IPS-15b (cell line): ENCODE results near the gene APBA1.

ENCODE experiments used
- H3K27me3 ChIP-seq: one replicate; pipeline ENCODE4 v1.6.1; 2013; ENCODE audit warnings: low read length; ENCODE audit not compliant: control insufficient read depth, insufficient read depth
- H3K36me3 ChIP-seq: one replicate; pipeline ENCODE4 v1.6.1; 2013; ENCODE audit warnings: low read length; ENCODE audit not compliant: control insufficient read depth, insufficient read depth
- H3K4me1 ChIP-seq: one replicate; pipeline ENCODE4 v1.6.1; 2013; ENCODE audit warnings: mild to moderate bottlenecking, low read length; ENCODE audit not compliant: control insufficient read depth, insufficient read depth
- H3K4me3 ChIP-seq: one replicate; pipeline ENCODE4 v1.5.1; 2013; ENCODE audit warnings: low read depth, low read length
- H3K9ac ChIP-seq: one replicate; pipeline ENCODE4 v1.6.1; 2013; ENCODE audit warnings: low read depth, mild to moderate bottlenecking, low read length
- H3K9me3 ChIP-seq: one replicate; pipeline ENCODE4 v1.6.1; 2013; ENCODE audit warnings: mild to moderate bottlenecking, low read length; ENCODE audit not compliant: control insufficient read depth, insufficient read depth

APBA1 gene

GRCh38 chr9:69542058-69542457, 130.1 kb downstream of the APBA1 start:
- H3K36me3 ChIP-seq, result no peaks in the 10 kb centered on the region
- no peak overlapping the region for H3K9ac ChIP-seq
- H3K9me3 ChIP-seq, result no peaks in the 10 kb centered on the region
- H3K4me3 ChIP-seq, result no peak overlapping the region
- H3K27me3 ChIP-seq, result no peaks in the 10 kb centered on the region
- H3K4me1 ChIP-seq, result peaks cover 5% of the 10 kb centered on the region

DNA sequence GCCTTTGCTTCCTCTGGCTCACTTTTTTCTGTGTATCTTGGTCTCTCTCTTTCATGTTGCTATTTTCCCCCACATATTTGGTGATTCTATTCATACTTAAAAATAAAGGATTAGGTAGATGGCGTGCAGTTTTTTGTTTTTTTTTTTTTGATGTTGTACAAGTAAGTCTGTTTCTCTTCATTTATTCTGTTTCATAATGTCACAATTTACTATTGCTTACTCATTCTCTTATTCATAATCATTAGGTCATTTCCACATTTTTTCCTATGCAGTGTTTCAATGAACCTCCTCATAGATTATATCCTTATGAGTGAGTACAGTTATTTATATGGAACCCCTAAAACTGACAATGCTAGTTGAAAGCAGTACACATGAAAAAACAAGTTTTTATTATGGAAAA, 136.3 kb downstream of the APBA1 start:
- Histone ChIP-seq H3K9ac (no peak overlapping the region), H3K4me1 (no peaks in the 10 kb centered on the region), H3K9me3 (no peaks in the 10 kb centered on the region), H3K36me3 (no peaks in the 10 kb centered on the region), H3K4me3 (no peak overlapping the region), H3K27me3 (no peaks in the 10 kb centered on the region)

DNA sequence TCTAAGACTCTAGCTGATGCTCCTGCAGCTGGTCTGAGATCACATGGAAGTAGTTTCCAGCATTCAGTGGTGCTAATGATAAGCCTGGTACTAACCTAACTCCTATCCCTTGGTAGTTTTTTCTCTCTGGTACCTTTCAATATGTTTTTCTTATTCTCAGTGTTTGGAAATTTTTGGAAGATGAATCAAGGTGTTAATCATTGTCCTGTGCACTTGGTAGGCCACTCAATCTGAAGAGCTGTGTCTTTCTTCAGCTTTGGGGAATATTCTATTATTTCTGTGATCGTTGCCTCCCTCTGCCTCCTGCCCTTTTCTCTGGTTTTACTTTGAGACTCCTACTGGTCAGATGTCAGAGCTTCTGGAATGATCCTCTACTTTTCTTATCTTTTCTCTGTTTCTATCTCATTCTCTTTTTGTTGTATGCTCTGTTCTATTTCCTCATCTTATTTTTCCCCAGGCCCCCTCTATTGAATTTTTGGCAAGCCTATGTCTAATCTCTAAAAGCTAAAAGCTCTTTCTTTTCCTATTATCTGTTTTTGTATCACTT, 136.8 kb downstream of the APBA1 start:
- no peak overlapping the region for H3K9ac ChIP-seq
- H3K4me1 ChIP-seq, result no peaks in the 10 kb centered on the region
- H3K9me3 ChIP-seq, result no peaks in the 10 kb centered on the region
- no peak overlapping the region for H3K4me3 ChIP-seq
- no peaks in the 10 kb centered on the region for H3K27me3 ChIP-seq
- no peaks in the 10 kb centered on the region for H3K36me3 ChIP-seq

DNA sequence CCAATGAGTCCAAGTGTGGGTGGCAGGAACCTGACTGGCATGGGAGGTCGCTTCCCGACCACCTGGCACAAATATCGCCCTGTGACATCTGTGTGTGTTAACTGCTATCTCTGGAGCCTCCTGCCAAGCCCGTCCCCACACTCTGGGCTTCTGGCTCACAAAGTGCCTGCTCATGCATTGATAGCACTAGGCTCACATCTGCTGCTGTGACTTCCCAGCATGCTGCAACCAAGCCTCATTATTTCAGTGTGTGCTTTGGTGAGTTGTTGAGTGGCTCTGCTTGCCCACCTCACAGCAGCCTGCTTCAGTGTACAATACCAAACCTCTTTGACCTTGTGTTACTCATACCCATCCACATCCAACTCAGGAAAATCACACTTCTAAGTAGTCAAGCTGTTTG, 139.8 kb downstream of the APBA1 start:
- H3K36me3 ChIP-seq, result no peaks in the 10 kb centered on the region
- no peaks in the 10 kb centered on the region for H3K4me1 ChIP-seq
- H3K4me3 ChIP-seq, result no peak overlapping the region
- H3K9ac ChIP-seq, result no peak overlapping the region
- H3K27me3 ChIP-seq, result no peaks in the 10 kb centered on the region
- H3K9me3 ChIP-seq, result no peaks in the 10 kb centered on the region

- Histone ChIP-seq H3K9ac (no peak overlapping the region), H3K4me1 (no peaks in the 10 kb centered on the region), H3K27me3 (no peaks in the 10 kb centered on the region), H3K4me3 (no peak overlapping the region), H3K36me3 (no peaks in the 10 kb centered on the region), H3K9me3 (no peaks in the 10 kb centered on the region)
These were observed 144.7 kb downstream of the APBA1 start for GRCh38 chr9:69527454-69527853.

GRCh38 chr9:69526699-69527098, 145.5 kb downstream of the APBA1 start:
- Histone ChIP-seq H3K9ac (no peak overlapping the region), H3K4me3 (no peak overlapping the region), H3K4me1 (no peaks in the 10 kb centered on the region), H3K27me3 (no peaks in the 10 kb centered on the region), H3K9me3 (no peaks in the 10 kb centered on the region), H3K36me3 (no peaks in the 10 kb centered on the region)

GRCh38 chr9:69519470-69520240, 152.5 kb downstream of the APBA1 start:
- Histone ChIP-seq H3K4me3 (no peak overlapping the region), H3K9me3 (no peaks in the 10 kb centered on the region), H3K36me3 (no peaks in the 10 kb centered on the region), H3K27me3 (no peaks in the 10 kb centered on the region), H3K4me1 (no peaks in the 10 kb centered on the region), H3K9ac (no peak overlapping the region)

GRCh38 chr9:69516353-69517322, 155.5 kb downstream of the APBA1 start:
- Histone ChIP-seq H3K27me3 (no peaks in the 10 kb centered on the region), H3K36me3 (no peaks in the 10 kb centered on the region), H3K9ac (no peak overlapping the region), H3K4me1 (no peaks in the 10 kb centered on the region), H3K9me3 (no peaks in the 10 kb centered on the region), H3K4me3 (no peak overlapping the region)

DNA sequence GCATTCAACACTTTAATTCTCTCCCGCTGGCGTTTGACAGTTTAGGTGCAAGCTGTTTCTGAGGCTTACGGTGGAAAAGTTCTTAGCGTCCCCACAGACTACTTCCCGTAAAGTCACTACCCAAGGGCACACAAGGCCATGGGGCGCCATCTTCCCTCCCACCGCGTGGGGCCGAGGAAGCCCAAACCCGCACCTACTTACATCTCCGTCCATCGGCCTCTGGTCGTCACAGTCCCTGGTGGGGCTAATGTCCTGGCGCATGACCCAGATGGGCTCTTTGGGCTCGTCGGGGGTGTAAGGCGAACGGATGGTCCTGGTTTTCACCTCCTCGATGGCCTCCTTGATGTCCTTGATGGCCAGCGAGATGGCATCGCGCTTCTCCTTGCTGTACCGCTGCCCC, 156.4 kb downstream of the APBA1 start:
- Histone ChIP-seq H3K27me3 (no peaks in the 10 kb centered on the region), H3K36me3 (no peaks in the 10 kb centered on the region)

DNA sequence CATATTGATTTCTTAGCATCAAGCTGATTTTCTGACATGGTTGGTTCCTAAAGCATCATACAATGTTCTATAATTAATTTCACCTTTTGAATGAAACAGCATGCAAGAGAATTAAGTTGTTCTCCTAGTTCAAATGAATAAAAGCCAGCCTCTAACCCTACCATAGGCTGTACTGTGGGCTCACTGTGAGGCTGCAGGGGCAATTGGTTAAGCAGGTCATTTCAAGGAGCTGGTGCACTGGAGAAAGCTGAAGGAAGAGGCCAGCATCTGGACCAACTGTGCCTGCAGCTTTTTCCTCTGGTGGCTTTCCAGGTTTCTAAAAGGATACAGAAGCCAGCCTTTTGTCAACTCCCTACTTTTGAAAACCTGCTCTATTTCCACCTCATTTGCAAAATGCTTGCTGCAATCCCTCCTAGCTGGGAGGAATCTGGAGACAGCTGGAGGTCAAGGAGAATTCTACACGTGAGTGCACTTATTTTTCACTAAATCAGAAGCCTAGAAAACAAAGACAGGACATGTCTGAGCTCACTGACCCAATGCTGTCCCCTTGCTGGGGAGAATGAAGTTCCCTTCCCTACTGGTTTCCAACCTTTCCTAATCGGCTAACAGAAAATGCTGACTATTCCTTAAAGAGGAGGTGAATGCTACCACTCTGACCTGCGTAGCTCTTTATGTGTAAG, 158.9 kb downstream of the APBA1 start:
- Histone ChIP-seq H3K9ac (no peak overlapping the region), H3K4me1 (no peaks in the 10 kb centered on the region), H3K4me3 (no peak overlapping the region), H3K9me3 (no peaks in the 10 kb centered on the region), H3K36me3 (no peaks in the 10 kb centered on the region), H3K27me3 (no peaks in the 10 kb centered on the region)

More for the DNA sequence above, 156.4 kb downstream of the APBA1 start:
- no peaks in the 10 kb centered on the region for H3K9me3 ChIP-seq
- H3K4me3 ChIP-seq, result no peak overlapping the region
- H3K9ac ChIP-seq, result no peak overlapping the region
- no peaks in the 10 kb centered on the region for H3K4me1 ChIP-seq

GRCh38 chr9:69504058-69504457, 168.1 kb downstream of the APBA1 start:
- Histone ChIP-seq H3K9me3 (no peaks in the 10 kb centered on the region), H3K36me3 (no peaks in the 10 kb centered on the region), H3K27me3 (no peaks in the 10 kb centered on the region), H3K4me3 (no peak overlapping the region), H3K9ac (no peak overlapping the region), H3K4me1 (peaks cover 9% of the 10 kb centered on the region)
